NCI-H2227 (cell line): Measurements from ENCODE around the gene APOB.

Source experiments
- DNase-seq: peaks from one replicate; lab custom pipeline; 2025; ENCODE audit not compliant: unreplicated experiment; lab: John Stamatoyannopoulos, UW

APOB gene

DNA sequence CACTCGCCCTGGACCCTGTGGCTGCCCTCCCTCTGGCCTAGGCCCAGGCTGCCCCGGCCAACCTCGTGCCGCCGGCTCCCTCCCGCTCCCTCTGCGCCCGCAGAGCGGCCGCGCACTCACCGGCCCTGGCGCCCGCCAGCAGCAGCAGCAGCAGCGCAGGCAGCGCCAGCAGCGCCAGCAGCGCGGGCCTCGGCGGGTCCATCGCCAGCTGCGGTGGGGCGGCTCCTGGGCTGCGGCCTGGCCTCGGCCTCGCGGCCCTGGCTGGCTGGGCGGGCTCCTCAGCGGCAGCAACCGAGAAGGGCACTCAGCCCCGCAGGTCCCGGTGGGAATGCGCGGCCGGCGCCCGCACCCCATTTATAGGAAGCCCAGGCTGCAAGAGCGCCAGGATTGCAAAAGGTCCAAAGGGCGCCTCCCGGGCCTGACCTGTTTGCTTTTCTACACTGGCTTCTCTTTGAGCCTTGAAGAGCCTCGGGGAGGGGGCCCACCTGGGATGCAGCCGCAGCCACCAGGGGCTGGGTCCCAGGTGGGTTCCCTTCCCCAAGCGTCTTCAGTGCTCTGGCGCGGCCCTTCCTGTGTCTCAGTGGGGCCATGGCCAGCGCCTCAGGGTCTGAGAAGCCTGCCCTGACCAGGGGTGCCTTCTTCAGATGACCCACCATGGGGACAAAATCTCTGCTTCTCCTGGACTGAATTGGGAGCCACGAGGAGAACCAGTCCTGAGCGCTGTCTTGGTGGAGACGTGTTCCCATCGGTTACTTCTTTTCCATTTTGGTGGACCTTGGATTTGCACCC, at the start of gene APOB:
Gene APOB, minus strand, starts transcription at position 330 of the 789 bp plus-strand sequence. Its CDS starts 128 bp downstream, at position 202.
- DNase-seq, result peak; percentile 52

GRCh38 chr2:21092308-21092869, 48.5 kb upstream of the APOB start:
- DNase-seq, result no peak

DNA sequence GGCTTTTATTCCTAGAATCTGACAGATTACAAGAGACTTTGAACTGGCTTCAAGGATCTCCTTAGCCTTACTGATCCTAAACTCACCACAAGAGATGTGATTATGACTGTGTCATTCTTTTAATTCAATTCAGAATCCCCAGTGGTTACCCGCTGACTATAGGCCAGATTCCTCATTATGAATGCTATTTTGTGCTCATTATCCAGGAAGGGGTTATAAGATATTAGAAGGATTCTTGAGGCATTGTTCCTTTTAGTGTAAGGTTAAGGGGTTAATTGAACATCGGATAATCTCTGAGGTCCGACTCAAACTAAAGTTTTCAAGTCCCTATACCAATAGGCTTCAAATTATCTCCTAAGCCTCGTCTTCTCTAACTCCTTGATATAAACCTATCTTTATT, 40.5 kb upstream of the APOB start:
- no peak for DNase-seq

DNA sequence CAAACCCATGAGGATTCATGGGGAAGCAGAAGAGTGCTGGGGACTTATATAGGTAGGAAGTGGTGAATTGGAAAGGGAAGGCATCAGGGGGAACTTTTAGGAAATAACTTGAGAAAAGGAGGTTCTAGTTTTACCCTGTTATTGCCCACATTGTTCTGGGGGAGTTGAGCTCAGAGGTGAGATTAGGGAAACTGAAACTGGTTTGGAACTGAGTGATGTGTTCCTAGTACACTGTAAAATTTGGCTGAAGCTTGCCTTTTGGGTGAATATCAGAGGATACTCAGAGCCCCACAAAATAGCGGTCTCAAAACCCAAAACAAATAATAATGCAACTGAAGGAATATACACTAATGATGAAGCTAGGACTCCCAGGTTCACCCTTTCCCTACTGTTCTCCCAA, 39.6 kb upstream of the APOB start:
- no peak for DNase-seq

GRCh38 chr2:21078296-21078695, 34.4 kb upstream of the APOB start:
- no peak for DNase-seq

DNA sequence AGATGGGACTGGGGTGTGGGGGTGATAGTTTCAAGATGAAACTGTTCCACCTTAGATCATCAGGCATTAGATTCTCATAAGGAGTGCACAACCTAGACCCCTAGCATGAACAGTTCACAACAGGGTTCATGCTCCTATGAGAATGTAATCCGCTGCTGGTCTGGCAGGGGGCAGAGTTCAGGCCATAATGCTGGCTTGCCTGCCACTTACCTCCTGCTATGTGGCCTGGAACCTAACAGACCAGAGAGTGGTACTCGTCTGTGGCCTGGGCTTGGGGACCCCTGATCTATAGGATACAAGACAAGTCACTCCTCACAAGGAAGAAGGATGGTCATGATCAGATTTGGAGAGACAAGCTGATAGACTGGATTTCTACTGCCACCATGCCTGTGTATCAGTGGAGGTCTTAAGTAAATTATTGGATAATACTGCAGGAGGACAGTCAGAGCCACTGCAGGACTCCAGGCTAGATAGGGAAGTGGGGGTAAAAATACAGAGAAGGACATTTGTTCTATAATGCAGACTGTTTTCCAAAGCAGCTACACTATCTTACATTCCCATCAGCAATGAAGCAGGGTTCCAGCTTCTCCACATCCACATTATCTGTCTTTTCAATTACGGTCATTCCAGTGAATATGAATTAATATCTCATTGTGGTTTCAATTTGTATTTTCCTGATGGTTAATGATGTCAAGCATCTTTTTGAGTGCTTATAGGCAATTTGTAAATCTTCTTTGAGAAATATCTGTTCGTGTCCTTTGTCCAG, 28.8 kb upstream of the APOB start:
- DNase-seq, result no peak

DNA sequence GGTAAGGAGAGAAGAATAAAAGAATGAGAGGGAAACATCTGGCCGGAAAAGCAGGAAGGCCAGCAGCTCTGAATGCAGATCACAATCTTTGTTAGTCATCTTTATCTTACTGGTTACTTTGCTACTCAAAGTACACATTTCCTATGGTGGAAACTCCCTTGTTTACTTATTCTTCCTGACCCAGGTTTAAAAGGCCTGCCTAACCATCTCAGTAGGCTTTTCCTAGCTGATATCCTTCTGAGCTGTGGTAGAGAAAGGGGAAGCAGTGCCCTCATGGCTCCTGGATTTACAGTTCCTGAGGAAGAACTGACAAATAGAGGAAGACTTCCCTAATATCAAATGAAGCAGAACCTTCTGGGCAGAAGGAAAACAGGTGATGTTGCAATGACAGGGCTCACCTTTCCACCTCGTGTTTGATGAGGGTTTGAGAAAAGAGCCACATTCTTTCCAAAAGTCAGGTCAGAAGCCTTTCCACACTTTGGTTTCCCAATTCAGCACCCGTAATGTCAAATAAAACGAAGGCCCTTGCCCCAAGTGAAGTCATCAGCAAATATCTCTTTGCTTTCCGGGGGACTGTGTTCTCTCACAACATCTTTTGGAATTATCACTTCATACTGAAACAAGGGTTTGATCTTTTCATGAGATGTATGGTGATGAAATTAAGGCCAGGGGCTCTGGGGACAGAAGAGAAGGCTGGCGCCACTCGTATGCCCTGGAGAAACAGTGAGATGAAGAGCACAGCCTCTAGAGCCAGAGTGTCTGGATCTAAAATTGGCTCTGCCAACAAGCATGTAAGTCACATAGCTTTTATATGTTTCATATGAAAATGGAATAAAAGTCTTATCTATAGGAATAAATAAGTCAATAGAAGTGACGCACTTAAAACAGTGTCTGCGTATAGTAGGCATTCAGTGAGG, 26.7 kb upstream of the APOB start:
- no peak for DNase-seq

GRCh38 chr2:21069746-21070340, 26.0 kb upstream of the APOB start:
- no peak for DNase-seq

GRCh38 chr2:21067859-21068537, 24.1 kb upstream of the APOB start:
- DNase-seq, result no peak

DNA sequence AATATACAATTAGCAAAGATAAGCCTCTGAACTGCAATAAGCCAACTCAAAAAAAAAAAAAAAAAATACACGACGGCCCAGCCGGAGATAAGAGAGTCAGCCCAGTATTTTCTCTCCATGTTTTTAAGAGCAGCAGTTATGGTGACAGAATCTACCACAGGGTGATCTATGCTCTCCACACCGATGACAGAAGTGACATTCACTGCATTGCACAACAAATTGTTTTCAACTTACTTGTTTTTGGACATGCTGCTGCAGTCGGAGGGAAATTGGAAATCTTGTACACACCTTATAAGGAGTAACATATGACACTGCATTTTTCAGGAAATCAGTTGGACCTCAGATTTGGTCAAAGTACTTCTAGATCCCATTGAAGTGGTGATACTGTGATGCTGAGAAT, 23.3 kb upstream of the APOB start:
- no peak for DNase-seq

- DNase-seq, result no peak
Measured at GRCh38 chr2:21059885-21060610, 16.2 kb upstream of the APOB start.

GRCh38 chr2:21057097-21057496, 13.2 kb upstream of the APOB start:
- no peak for DNase-seq

DNA sequence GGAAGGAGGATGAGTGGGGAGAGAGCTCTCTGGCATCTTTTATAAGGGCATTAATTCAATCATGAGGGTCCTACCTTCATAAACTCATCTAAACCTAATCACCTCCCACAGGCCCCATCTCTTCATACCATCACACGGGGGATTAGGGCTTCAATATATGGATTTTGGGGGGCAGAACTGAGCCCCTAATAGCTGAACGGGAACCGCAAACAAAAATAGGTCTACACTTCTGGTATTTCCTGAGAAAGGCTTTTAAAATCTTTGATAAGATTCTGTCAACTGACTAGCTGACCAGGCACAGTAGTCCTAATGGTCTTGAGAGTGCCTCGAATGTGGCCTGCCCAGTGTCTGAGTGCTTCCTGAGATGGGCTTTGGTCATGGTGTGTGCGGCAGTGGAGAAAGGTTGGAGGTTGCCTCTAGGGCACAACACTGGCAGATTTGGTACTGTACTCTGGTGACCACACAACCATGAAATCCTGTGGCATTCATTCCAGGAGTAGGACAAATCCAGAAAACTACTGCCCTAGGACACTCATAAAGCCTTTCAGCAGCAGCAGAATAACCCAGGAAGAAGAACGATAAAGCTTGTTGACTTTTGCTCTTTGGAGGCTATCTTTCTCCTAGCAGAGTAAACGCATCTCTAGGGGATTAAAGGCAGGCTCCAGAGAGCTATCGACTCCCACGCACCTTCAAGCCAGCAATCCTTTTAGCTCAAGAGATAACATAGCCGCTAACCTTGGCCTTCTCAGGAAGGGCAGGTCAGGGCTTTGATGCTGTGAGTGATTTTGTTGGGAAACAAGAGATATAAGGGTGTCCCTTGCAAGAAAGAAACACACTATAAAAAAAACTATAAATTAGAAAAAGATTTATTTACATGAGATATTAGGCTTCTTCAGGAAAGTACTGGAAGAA, 12.3 kb upstream of the APOB start:
- no peak for DNase-seq

DNA sequence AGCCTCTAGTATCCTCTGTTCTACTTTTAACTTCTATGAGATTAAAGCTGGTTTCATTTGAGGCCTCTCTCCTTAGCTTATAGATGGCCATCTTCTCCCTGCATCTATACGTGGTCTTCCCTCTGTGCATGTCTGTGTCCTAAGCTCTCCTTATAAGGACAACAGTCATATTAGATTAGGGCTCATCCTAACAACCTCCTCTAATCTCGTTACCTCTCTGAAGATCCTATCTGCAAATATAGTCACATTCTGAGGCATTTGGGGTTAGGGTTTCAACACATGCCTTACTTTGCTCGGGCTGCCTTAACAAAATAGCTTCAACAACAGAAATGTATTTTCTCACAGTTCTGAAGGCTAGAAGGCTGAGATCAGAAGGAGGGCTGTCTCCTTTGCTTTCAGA, 11.6 kb upstream of the APOB start:
- no peak for DNase-seq

DNA sequence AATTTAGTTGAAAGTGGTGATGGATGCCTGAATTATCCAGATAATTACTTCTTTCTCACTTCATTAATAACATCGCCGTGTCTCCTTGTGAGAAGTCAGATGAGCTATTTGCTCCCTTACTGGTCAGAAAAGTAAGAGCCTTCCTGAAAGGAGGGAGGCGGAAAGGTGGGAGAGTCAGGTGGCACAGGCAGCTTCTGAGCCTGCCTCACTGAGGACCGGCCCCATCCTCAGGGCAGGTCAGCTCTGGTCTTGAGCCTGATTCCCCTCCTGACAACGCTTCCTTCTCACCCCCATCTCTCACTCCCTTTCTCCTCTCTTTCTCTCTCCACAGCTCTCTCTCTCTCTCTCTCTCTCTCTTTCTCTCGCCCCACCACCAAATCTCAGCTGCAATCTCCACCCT, 10.1 kb upstream of the APOB start:
- no peak for DNase-seq

DNA sequence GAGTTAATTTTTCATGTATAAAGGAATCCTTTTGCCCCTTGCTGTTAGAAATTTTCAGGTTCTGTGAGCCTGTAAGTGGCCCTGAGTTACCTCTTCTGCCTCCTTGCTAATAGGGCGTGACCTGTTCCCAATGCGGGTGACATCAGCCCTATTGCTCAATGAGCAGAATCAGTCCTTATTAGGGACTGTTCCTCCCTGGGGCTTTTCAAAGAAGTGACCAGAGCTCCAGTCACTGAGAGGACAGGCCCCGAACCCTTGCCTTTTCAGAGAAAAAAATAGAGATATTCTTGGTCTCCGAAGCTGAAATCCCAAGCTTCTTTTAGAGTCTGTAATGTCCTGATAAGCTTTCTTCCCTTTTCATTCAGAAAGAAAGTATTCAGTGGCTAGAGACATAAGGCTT, 8.2 kb upstream of the APOB start:
- DNase-seq, result no peak

DNA sequence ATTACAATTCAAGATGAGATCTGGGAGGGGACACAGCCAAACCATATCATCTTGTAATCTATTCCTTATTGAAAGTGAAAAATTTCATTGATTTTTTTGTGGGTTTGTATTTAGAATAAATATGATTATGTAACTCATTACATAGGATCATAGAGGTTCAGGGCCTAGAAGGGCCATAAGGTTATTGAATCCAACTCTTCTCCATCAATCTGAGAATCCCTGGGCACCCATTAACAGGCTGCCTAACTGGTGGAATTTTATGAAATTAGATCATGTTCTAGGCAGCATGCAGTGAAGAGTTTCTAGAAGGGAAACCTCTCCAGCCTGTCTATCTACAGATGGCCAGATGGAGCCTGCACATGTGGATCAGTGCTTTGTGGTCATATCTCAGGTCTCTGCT, 6.3 kb upstream of the APOB start:
- no peak for DNase-seq
